Measurements from ENCODE around the gene TOX2. TPM values are rescaled to one million over a fixed set of nuclear protein-coding genes. Genes with fewer than 3 reads are reported as not detected.

The TOX2 gene
- total and polyA plus RNA-seq, 2 of the 4 experiments (the other 2 are of a cell fraction) = 1.3 to 17.5 TPM

DNA sequence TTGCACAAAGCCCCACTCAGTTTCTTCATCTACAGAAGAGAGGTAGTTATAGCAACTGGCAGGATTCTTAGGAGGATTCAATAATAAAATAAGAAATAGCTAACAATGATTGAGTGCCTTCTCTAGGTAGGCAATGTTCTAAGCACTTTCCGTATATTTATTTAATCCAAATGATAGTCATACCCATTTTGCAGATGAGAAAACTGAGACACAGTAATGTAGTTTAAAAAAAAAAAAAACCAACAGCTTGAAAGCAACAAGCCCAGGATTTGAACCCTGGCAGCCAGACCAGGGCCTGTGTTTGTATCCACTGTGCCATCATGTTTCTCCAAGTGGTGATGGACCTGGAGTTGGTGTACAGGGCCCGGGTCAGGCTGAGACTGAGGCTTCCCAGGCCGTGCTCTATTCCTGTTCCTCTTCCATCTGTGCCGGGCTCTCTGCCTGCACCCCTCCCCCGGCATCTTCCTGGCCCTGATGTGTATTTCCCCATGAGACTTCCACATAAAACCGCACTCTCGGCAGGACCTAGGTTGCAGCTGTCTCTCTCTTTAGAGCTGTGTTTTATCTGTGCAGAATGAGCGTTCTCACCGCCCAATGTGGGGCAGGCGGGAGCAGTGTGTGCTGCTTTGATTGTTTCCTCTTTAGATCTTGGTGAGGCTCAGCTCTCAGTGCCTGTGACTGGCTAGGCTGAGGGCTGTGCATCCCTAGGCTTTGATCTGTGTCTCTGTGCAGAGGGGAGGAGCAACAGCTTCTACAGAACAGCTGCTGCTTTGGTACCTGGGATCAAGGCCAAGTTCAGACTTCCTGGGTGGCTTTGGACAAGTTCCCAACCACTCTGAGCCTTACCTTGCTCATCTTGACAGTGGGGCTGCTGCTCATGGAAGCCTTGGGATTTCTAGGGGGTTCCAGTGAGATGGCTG, 49.5 kb downstream of the TOX2 start:
- in situ Hi-C loops (cut with MboI; ENCODE audit: low sequenced_read_pairs) (no loop called here), intact Hi-C loops (cut with micrococcal nuclease) (no loop called here), dilution Hi-C loops (cut with HindIII; ENCODE audit: low sequenced_read_pairs, unreplicated experiment) (no loop called here)
- Histone ChIP-seq H3K9me3 (ENCODE audit: control insufficient read depth, insufficient read depth, low read length) (no peaks in the 10 kb centered on the region), H3K79me1 (ENCODE audit: low read depth in 1 of 2, low read length in 2 of 2) (peaks cover 69 to 86% of the 10 kb centered on the region in 2 experiments), H2AK5ac (ENCODE audit: low read depth, low read length) (peak overlapping the region; percentile 38; the same call in 1 of the 2 replicates), H2BK20ac (ENCODE audit: low read depth, low read length) (no peak overlapping the region), H3K4ac (ENCODE audit: low read depth, low read length) (0 out of 2 replicates have a peak overlapping the region, but pooled peaks have one; percentile 4), H2BK15ac (ENCODE audit: low read depth, low read length) (no peak overlapping the region), H3K36me3 (ENCODE audit: control insufficient read depth, insufficient read depth, low read length) (no peaks in the 10 kb centered on the region), H2AK9ac (replicated peaks; ENCODE audit: low read depth, low read length, poor library complexity) (peak overlapping the region; percentile 49), H3K9me1 (ENCODE audit: insufficient read depth, low read length) (peaks cover 53% of the 10 kb centered on the region), H2BK120ac (ENCODE audit: low read depth, low read length) (no peak overlapping the region), H3K9ac (ENCODE audit: low read depth, low read length) (no peak overlapping the region), H2AFZ (replicated peaks; ENCODE audit: low read length, poor library complexity) (no peak overlapping the region), H4K5ac (ENCODE audit: low read depth, low read length) (no peak overlapping the region), H4K20me1 (ENCODE audit: insufficient read depth, low read length) (peaks cover 32% of the 10 kb centered on the region; the same call in 1 of the 2 replicates), H2BK5ac (ENCODE audit: low read depth, low read length, poor library complexity, severe bottlenecking) (no peak overlapping the region), H3K23ac (ENCODE audit: low read depth, low read length) (no peak overlapping the region; the same call in 1 of the 2 replicates), H3K18ac (ENCODE audit: low read depth, low read length) (no peak overlapping the region), H4K91ac (ENCODE audit: insufficient read depth, low read depth, low read length) (no peak overlapping the region), H3K14ac (replicated peaks; ENCODE audit: low read depth, low read length) (no peak overlapping the region; the same call in 1 of the 2 replicates), H3K4me2 (ENCODE audit: low read depth, low read length) (no peak overlapping the region), H3K27me3 (ENCODE audit: control insufficient read depth, insufficient read depth, low read length) (no peaks in the 10 kb centered on the region), H4K8ac (ENCODE audit: low read depth in 2 of 2, low read length in 2 of 2) (peak overlapping the region in 1 of 2 experiments; percentile 31; a peak in 1 of 4 replicates), H3K4me1 (ENCODE audit: control insufficient read depth, insufficient read depth, low read length) (peaks cover 11% of the 10 kb centered on the region), H3K27ac (ENCODE audit: insufficient read depth, low read length) (no peak overlapping the region), H3K56ac (ENCODE audit: extremely low read depth, insufficient read depth, low read length) (no peak overlapping the region), H3K4me3 (ENCODE audit: insufficient read depth, low read depth, low read length) (no peak overlapping the region)
- peak; percentile 64 for ATAC-seq (ENCODE audit: low read depth)
- WGBS, 2 experiments (ENCODE audit: extremely low coverage in 2 of 2, insufficient read length in 1 of 2) = 80% methylated on average over 1 of the region's 10 CpGs; no CpG with 5 or more reads in 1 of the 2 experiments
- DNase-seq = peak; percentile 49
- POLR2A ChIA-PET (ENCODE audit: unreplicated experiment) = no interaction called here
- no TSS peak for BruUV-seq (replicated peaks)
- TF ChIP-seq NFE2L2 (IDR thresholded peaks at IDR 0.05; ENCODE audit: low read depth, low read length) (no peak), RAD21 (IDR thresholded peaks at IDR 0.05; ENCODE audit: low read length) (no peak), CHD1 (IDR thresholded peaks at IDR 0.05; ENCODE audit: low read depth, low read length) (no peak), MXI1 (IDR thresholded peaks at IDR 0.05; ENCODE audit: borderline replicate concordance, low read depth, low read length) (no peak), POLR2A (IDR thresholded peaks at IDR 0.05; ENCODE audit: low read depth, low read length) (no peak), FOS (IDR thresholded peaks at IDR 0.05; ENCODE audit: low read depth, low read length) (no peak), MAZ (IDR thresholded peaks at IDR 0.05; ENCODE audit: borderline replicate concordance, low read depth, low read length) (no peak), RFX5 (IDR thresholded peaks at IDR 0.05; ENCODE audit: low read depth, low read length) (no peak), CEBPB (IDR thresholded peaks at IDR 0.05; ENCODE audit: low read depth, low read length) (no peak), SMC3 (IDR thresholded peaks at IDR 0.05; ENCODE audit: low read depth, low read length) (no peak), BHLHE40 (IDR thresholded peaks at IDR 0.05; ENCODE audit: low read depth, low read length) (no peak), MAFK (IDR thresholded peaks at IDR 0.05; ENCODE audit: low read depth, low read length) (no peak)
- TF ChIP-seq, protein P1, sequence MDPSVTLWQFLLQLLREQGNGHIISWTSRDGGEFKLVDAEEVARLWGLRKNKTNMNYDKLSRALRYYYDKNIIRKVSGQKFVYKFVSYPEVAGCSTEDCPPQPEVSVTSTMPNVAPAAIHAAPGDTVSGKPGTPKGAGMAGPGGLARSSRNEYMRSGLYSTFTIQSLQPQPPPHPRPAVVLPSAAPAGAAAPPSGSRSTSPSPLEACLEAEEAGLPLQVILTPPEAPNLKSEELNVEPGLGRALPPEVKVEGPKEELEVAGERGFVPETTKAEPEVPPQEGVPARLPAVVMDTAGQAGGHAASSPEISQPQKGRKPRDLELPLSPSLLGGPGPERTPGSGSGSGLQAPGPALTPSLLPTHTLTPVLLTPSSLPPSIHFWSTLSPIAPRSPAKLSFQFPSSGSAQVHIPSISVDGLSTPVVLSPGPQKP (IDR thresholded peaks at IDR 0.05; ENCODE audit: borderline replicate concordance, low read depth, low read length) = no peak
- TF ChIP-seq, protein P2, sequence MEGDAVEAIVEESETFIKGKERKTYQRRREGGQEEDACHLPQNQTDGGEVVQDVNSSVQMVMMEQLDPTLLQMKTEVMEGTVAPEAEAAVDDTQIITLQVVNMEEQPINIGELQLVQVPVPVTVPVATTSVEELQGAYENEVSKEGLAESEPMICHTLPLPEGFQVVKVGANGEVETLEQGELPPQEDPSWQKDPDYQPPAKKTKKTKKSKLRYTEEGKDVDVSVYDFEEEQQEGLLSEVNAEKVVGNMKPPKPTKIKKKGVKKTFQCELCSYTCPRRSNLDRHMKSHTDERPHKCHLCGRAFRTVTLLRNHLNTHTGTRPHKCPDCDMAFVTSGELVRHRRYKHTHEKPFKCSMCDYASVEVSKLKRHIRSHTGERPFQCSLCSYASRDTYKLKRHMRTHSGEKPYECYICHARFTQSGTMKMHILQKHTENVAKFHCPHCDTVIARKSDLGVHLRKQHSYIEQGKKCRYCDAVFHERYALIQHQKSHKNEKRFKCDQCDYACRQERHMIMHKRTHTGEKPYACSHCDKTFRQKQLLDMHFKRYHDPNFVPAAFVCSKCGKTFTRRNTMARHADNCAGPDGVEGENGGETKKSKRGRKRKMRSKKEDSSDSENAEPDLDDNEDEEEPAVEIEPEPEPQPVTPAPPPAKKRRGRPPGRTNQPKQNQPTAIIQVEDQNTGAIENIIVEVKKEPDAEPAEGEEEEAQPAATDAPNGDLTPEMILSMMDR (conservative IDR thresholded peaks at IDR 0.05; ENCODE audit: low read depth, low read length) = no peak
- CTCF ChIA-PET = interaction anchor here (0.6 kb wide), 1 partner anchor 25 kb away, joined by 3 read pairs; no protein-coding TSS in a partner anchor

All from IMR-90 (cell line).